ENCODE measurements around the gene ESAM.

DNA sequence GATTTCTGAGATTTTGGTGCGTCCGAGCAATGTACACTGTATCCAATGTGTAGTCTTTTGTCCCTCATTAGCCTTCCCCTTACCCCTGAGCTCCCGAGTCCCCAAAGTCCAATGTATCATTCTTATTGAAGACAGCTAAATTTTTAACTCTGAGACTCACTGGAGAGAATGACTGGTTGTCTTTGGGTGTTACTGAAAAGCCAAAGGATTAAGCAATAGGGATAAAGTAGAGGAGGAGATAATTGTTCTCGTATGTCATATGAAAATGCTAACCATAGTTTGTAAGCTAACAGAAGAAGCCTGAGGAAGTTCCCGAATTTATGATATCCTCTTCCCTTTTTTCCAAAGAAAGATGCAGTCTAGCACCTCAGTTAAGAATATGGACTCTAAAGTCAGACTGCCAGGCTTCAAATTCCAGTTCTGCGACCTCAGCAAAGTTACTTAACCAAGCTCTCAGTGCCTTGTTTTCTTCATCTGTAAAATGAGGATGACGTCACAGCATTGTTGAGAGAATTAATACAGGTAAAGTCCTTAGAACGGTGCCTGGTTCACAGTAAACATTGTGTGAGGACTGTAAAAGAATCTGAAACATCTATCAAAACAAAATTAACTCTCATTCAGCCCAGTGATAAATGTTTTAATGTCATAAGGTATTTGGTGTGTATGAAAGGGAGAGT is 39.7 kb upstream of the ESAM start:
- no peak for TF ChIP-seq EZH2 (IDR thresholded peaks at IDR 0.05; ENCODE audit: borderline replicate concordance, low read length)
- TF ChIP-seq, protein P1, sequence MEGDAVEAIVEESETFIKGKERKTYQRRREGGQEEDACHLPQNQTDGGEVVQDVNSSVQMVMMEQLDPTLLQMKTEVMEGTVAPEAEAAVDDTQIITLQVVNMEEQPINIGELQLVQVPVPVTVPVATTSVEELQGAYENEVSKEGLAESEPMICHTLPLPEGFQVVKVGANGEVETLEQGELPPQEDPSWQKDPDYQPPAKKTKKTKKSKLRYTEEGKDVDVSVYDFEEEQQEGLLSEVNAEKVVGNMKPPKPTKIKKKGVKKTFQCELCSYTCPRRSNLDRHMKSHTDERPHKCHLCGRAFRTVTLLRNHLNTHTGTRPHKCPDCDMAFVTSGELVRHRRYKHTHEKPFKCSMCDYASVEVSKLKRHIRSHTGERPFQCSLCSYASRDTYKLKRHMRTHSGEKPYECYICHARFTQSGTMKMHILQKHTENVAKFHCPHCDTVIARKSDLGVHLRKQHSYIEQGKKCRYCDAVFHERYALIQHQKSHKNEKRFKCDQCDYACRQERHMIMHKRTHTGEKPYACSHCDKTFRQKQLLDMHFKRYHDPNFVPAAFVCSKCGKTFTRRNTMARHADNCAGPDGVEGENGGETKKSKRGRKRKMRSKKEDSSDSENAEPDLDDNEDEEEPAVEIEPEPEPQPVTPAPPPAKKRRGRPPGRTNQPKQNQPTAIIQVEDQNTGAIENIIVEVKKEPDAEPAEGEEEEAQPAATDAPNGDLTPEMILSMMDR (conservative IDR thresholded peaks at IDR 0.05 in 1 of 2, IDR thresholded peaks at IDR 0.05 in 1 of 2; ENCODE audit: extremely low read depth in 1 of 2, insufficient read depth in 1 of 2, low read depth in 1 of 2, low read length in 2 of 2), result no peak
